ENCODE results near the gene ACTN1.

GRCh38 chr14:68958553-68958952, 20.5 kb downstream of the ACTN1 start:
- TF ChIP-seq GATA2 (IDR thresholded peaks at IDR 0.05; ENCODE audit: low read depth, low read length) (no peak), GATA3 (IDR thresholded peaks at IDR 0.05; ENCODE audit: low read depth, low read length) (no peak)

Measured in SH-SY5Y (cell line).